Measurements from ENCODE around the gene JMJD8. TPM values are rescaled to one million over a fixed set of nuclear protein-coding genes. Genes with fewer than 3 reads are reported as not detected.
A peak's percentile ranks its signal among the peaks of the same experiment; 100 is the strongest.

JMJD8 gene
- total RNA-seq, 1 donor from 2014 or later: 28.8 TPM

DNA sequence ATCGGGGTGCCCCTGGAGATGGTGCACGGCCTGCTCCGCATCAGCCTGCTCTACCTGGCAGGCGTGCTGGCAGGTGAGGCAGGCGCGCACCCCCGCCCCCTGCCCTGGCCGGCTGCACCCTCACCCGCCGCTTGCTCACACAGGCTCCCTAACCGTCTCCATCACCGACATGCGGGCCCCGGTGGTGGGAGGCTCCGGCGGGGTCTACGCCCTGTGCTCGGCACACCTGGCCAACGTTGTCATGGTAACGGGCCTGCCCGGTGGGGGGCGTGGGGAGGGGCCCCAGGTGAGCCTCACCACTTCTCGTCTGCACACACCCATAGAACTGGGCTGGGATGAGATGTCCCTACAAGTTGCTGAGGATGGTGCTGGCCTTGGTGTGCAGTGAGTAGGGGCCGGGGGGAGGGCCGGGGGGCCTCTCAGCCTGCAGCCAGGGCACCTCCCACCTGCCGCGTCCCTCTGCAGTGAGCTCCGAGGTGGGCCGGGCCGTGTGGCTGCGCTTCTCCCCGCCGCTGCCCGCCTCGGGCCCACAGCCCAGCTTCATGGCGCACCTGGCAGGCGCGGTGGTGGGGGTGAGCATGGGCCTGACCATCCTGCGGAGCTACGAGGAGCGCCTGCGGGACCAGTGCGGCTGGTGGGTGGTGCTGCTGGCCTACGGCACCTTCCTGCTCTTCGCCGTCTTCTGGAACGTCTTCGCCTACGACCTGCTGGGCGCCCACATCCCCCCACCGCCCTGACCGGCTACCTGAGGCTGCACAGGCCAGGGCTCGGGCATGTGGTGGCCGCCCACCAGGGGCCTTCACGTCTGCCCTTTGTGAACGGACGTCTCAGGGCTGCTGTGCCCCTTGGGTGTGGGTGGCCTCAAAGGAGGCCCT, 6.6 kb downstream of the JMJD8 start:
- no peak for DNase-seq (ENCODE audit: low read depth, low spot score)

DNA sequence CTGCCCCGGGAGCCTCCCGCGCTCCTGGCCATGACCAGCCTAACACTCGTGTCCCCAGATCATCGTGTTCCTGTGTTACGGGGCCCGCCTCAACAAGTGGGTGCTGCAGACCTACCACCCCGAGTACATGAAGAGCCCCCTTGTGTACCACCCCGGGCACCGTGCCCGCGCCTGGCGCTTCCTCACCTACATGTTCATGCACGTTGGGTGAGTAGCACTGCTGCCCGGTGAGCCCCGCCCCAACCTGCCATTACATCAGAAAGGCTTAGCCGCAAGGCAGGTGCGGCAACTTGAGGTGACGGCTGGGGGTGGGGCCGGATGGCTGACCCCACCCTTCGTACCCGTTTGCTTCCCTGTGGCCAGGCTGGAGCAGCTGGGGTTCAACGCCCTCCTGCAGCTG, 7.2 kb downstream of the JMJD8 start:
- DNase-seq (ENCODE audit: low read depth, low spot score): no peak

DNA sequence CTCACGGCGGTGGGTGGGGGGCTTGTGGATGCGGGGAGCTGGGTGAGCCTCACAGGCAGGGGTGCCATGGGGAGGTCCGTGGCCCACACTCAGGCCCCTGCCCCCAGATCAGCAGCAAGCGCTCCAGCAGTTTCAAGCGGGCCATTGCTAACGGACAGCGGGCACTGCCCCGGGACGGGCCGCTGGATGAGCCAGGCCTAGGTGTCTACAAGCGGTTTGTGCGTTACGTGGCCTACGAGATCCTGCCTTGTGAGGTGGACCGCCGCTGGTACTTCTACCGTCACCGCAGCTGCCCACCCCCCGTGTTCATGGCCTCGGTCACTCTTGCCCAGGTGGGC, 7.6 kb downstream of the JMJD8 start:
- DNase-seq (ENCODE audit: low read depth, low spot score): no peak

DNA sequence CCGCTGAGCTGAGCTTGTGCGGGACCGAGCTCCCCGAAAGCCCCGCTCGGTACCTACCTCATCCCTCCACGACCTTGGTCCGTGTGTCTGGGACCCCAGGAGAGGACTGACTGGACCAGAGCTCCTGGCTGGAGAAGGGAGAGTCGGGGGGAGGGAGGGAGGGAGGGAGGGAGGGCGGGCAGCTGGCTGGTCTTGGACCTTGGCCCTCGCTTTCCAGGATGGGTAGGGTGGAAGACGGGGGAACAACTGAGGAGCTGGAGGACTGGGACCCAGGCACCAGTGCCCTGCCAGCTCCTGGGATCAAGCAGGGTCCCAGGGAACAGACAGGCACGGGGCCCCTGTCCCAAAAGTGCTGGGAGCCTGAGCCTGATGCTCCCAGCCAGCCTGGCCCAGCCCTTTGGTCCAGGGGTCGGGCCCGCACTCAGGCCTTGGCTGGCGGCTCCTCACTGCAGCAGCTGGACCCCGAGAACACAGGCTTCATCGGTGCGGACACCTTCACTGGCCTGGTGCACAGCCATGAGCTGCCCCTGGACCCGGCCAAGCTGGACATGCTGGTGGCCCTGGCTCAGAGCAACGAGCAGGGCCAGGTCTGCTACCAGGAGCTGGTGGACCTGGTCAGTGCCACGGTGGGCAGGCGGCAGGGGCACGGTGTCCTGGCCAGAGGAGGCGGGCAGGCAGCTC, 8.1 kb downstream of the JMJD8 start:
- no peak for DNase-seq (ENCODE audit: low read depth, low spot score)

DNA sequence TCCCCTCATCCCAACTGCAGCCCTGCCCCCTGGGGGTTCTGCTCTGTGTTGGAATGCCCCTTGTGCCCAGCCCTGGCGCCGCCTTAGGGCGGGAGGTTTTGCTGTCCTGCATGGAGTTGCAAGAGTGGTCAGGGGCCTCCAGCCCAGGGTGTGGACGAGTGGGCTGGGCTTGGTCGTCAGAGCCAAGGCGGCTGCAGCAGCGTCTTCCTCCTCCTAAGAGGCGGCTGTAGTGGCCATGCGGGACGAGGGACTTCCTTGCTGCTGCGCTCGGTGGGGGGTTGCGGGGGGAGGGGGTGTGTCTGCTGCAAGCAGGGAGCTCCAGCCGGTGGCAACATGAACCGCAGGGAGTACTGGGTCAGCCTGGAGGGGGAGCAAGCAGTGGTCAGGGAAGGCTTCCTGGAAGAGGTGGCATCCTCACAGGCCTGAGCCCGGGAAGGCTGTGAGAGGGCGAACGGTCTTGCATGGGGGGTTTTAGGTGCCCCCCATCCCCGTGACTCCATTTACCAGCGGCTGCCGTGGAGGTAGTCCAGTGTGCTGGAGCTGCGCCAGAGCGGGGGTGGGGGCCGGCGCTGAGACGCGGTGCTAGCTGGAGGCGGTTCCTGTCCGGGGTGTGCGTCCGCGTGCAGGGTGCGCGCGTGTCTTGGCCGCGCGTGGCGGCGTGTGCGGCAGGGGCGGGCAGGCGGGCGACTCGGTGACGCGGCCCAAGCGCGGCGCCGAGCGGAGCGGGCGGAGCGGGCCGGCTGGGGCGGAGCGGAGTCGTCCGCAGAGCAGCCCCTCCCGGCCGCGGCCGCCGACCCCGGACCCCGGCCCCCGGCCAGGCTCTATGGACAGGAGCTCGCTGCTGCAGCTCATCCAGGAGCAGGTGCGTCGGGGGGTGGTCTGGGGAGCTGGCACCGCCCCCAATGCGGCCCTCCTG, 8.9 kb downstream of the JMJD8 start, which contains the start of gene RHBDL1:
Gene RHBDL1 (plus strand): TSS at position 704 of the 916 bp plus-strand sequence. CDS start 120 bp downstream, at position 824.
- no peak for DNase-seq (ENCODE audit: low read depth, low spot score)

DNA sequence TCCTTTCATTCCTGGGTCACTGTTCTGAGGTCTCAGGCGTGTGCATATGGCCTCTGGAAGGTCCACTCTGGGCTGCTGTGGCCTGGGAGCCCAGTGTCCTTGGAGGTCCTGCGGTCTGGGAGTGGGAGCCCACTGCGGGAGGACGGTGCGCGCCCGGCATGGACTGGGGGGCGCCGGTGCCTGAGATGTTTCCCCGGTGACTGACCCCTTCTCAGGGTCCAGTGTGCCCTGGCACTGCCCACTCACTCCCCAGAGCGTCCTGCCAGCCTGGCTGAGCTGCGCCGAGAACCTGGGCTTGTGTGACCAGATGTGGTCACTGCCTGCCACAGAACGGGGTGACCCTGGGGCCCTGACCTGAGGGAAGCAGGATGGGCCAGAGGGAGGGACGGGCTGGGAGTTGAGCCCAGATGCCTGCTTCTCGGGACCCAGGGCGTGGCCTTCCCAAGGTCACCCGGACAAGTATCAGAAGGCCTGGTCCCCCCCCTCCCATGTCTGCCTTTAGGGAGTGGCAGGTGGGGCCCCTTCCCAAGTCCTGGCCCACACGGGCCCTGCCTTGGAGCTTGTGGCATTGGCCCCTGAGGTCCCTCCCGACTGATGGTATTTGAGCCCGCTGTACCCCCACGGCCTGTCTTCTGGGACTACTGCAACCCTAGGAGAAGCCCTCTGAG, 9.8 kb downstream of the JMJD8 start:
- DNase-seq (ENCODE audit: low read depth, low spot score): no peak

DNA sequence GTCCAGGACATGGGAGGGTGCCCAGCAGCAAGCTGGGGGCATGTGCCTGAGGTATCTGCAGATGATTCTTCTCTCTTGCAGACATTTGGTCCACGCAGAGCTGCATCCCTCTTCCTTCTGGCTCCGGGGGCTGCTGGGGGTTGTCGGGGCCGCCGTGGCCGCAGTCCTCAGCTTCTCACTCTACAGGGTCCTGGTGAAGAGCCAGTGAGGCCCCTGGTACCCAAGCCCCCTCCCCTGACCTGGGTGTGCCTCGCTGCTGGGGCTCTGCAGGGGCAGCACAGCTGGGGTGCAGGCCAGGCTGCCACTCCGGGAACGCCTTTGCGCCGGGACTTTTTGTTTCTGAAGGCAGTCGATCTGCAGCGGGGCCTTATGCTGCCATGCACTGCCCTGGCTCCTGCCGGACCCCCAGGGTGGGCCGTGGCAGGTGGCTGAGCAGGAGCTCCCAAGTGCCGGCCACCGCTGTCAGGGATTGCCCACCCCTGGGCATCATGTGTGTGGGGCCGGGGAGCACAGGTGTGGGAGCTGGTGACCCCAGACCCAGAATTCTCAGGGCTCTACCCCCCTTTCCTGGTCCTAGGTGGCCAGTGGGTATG, 10.6 kb downstream of the JMJD8 start:
- no peak for DNase-seq (ENCODE audit: low read depth, low spot score)

DNA sequence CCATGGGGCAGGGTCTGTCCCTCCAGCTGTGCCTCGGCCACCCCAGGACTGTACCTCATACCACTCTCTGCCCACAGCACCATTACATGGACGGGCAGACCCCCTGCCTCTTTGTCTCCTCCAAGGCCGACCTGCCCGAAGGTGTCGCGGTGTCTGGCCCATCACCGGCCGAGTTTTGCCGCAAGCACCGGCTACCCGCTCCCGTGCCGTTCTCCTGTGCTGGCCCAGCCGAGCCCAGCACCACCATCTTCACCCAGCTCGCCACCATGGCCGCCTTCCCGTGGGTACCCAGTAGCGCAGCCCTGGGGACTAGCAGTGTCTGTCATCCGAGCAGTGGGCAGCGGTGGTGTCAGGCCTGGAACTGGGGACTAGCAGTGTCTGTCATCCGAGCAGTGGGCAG, 11.3 kb downstream of the JMJD8 start:
- no peak for DNase-seq (ENCODE audit: low read depth, low spot score)

DNA sequence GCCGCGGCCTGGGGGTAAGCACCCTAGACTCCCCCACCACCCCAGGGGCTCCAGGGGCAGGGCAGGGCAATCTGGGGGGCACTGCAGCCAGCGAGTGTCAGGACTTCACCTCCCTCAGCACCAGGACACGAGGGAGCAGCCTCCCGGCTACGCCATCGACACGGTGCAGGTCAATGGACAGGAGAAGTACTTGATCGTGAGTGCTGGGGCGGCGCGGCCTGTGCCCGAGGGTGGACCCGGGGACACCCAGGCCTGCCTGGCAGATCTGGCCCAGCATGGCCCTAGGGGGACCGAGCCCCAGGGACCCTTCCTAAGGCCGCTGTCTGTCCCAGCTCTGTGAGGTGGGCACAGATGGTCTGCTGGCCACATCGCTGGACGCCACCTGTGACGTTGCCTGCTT, 11.8 kb downstream of the JMJD8 start:
- DNase-seq (ENCODE audit: low read depth, low spot score): no peak

DNA sequence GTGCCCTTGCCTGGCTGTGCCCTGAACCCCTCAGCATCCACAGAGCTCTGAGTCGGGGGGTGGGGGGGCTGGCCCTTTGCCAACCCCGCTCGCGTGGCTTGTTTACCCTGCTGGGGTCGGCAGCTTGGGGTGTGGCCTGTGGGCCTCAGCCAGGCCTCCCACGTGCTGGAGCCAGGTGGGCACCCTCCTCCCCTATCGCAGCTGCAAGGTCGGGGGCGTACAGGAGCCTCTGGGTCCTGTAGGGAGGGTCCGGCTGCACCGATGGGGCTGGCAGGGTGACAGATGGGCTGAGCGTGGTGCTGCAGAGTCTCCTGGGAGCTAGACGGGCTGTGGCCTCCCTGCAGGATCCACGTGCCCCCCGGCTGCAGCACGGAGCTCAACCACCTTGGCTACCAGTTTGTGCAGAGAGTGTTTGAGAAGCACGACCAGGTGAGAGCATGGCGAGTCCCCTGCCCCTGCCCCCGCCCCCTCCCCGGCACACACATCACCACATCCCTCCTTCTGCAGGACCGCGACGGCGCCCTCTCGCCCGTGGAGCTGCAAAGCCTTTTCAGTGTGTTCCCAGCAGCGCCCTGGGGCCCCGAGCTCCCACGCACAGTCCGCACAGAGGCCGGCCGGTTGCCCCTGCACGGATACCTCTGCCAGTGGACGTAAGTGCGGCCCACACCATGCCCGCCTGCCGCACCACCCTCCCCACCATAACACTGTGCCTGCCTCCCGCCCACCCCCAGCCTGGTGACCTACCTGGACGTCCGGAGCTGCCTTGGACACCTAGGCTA, 12.6 kb downstream of the JMJD8 start:
- DNase-seq (ENCODE audit: low read depth, low spot score): no peak

DNA sequence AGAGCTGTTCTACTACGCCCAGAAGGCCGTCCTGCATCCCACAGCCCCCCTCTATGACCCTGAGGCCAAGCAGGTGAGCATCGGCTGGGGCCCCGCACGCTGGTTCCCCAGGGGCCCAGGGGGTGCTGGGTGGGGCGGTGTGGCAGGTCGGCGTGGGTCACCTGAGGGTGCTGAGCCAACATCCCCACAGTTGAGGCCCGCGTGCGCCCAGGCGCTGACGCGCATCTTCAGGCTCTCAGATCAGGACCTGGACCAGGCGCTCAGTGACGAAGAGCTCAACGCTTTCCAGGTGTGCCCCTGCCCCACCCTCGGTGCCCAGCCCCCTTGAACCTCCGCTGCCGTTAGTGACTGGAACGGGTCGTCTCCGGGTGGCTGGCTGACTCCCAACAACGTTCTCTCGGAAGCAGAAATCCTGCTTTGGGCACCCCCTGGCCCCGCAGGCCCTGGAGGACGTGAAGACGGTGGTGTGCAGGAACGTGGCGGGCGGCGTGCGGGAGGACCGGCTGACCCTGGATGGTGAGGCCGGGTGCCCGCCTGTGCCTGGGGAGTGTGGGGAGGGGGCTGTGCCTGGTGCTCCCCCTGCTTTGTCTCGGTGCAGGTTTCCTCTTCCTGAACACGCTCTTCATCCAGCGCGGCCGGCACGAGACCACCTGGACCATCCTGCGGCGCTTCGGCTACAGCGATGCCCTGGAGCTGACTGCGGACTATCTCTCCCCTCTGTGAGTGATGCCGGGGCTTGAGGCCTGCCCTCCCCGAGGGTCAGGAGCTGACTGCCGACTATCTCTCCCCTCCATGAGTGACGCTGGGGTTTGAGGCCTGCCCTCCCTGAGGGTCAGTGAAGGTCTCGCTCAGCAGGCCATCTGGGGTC, 13.4 kb downstream of the JMJD8 start:
- DNase-seq (ENCODE audit: low read depth, low spot score): no peak

DNA sequence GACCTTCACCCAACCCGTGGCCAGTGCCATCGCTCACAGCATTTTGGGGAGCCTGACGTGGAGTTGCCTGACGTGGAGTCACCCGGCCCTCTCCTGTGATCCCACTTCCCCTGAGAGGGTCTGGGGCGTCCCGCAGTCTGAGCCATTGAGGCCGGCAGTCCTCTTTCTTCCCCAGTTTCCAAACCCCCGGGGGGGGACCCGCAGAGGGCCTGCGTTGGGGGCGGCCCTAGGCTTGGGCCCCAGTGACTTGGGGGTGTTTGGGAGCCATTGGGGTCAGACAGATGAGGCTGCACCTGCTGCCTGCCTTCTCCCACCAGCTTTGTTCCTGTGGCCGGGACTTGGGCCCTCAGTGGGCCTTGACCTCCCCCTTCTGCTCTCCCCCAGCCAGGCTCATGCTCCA, 14.5 kb downstream of the JMJD8 start:
- no peak for DNase-seq (ENCODE audit: low read depth, low spot score)

DNA sequence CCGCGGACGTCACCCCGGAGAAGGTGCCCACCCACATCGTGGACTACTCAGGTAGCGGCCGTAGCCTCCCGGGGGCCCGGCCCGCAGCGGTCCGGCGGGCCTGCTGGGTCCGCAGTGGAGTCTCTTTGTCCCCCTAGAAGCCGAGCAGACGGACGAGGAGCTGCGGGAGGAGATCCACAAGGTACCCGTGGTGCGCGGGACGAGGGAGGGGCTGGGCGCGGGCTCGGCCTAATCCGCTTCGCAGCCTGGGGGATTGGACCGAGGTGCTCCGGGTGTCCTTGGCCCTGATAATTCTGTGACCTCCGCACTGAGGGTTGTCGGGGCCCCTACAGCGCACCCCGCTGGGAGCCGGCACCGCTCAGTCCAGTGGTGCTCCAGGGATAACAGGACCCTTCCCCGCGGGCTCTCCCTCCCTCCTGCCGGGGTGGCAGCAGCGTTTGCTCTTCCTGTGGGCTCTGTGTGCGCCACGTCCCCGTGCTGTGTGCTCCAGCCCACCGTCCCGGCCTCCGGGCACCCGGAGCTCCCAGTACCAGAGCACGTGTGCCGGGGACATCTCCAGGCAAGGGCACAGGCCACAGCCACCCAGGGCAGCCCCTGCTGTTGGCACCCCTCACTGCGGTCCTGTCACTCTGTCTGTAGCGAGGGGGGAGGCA, 15.5 kb downstream of the JMJD8 start:
- DNase-seq (ENCODE audit: low read depth, low spot score): no peak

DNA sequence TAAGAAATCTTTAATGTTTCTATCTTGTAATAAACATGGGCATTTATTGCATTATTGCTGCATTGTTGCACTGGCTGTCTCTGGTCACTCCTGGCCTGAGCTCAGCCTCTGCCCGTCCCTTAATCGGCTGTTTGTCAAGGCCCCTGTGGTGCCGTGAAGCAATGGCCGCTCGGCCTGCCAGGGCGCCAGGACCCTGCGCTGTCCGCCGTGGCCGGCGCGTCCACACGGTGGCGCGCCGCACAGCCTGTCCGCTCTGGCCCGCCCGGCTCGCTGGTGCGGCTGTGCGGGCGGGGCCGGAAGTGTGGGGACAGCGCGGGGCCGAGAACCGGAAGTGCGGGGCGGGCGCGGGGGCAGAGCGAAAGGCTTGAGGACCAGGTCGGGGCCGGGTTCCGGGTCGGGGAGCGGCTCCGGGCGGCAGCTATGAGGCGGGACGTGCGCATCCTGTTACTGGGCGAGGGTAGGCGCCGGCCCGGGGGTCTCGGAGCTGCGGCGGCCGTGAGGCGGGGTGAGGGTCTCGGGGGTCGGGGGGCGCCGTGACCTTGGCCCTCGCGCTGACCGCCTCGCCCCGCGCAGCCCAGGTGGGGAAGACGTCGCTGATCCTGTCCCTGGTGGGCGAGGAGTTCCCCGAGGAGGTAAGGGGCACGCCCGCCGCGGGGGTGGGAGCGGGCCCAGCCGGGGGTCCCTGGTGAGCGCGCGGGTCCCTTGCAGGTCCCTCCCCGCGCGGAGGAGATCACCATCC, 16.2 kb downstream of the JMJD8 start, which contains the start of gene RHOT2:
Gene RHOT2 (plus strand): TSS at position 353 of the 739 bp plus-strand sequence. CDS start 68 bp downstream, at position 421.
- peak; percentile 44 for DNase-seq (ENCODE audit: low read depth, low spot score)

DNA sequence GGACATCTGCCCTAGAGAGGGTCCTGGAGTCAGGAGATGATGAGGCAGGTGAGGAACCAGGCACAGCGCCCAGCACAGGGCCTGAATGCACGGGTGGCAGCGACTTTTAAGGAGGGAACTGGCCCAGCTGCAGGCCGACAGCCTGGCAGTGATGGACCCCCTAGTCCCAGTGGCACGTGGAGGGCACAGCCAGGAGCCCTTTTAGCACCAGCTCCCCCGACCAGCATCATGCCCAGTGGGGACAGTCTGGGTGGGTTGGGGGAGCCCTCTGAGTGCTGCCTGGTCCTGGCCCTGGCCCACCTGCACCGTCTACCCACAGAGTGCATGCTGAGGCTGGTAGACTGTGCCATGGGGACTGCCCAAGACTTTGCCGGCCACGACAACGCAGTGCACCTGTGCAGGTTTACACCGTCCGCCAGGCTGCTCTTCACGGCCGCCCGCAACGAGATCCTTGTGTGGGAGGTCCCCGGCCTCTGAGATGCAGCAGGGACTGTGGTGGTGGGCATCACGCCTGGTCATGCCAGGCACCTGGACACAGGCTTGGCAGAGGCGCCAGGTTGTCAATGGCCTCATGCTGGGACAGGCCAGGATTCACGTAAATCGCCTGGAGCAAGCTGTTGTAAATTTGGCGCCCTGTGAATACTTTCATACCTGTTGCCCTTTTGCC, 16.9 kb downstream of the JMJD8 start:
- DNase-seq (ENCODE audit: low read depth, low spot score): no peak

DNA sequence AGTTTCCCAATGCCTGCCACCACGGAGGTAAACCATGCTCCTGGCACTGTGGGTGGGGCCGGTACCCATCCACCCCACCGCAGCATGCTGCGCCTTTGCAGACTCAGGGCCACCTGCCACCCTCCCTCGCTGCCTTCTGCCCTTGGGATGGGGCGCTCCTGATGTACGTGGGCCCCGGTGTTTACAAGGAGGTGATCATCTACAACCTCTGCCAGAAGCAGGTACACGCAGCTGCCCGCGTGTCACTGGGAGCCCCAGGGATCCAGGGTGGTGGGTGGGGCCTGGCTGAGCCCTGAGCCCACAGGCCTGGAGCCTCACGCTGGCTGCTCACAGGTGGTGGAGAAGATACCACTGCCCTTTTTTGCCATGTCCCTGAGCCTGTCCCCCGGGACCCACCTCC, 17.6 kb downstream of the JMJD8 start:
- no peak for DNase-seq (ENCODE audit: low read depth, low spot score)

DNA sequence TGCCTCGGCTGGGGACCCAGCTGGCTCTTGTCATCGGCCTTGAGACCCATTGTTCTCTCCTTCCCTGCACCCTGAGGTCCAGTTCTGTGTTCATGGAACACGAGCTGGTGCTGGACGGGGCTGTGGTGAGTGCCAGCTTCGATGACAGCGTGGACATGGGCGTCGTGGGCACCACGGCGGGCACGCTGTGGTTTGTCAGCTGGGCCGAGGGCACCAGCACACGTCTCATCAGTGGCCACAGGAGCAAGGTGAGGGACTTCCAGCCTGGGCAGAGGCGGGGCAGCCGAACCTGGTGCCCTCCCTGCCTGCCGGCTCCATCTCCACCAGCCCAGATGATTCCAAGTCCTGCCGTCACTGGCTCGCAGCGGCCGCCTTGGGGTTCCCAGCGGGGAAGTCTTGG, 21.5 kb downstream of the JMJD8 start:
- DNase-seq (ENCODE audit: low read depth, low spot score): no peak
